NCI-H146 treated with DMSO at 0.1 percent for 48 hours (cell line): Measurements from ENCODE around the gene GALNT17.
"Not testable (repeated sequence)": the region's sequence is repeated elsewhere in the genome, so short reads cannot be mapped to it uniquely, and the experiment has no call there.

ENCODE experiments used
- DNase-seq: peaks from one replicate; lab custom pipeline; 2025; ENCODE audit not compliant: unreplicated experiment; lab: John Stamatoyannopoulos, UW

Gene GALNT17

GRCh38 chr7:71229699-71230098 is 97.8 kb downstream of the GALNT17 start:
- no peak for DNase-seq

DNA sequence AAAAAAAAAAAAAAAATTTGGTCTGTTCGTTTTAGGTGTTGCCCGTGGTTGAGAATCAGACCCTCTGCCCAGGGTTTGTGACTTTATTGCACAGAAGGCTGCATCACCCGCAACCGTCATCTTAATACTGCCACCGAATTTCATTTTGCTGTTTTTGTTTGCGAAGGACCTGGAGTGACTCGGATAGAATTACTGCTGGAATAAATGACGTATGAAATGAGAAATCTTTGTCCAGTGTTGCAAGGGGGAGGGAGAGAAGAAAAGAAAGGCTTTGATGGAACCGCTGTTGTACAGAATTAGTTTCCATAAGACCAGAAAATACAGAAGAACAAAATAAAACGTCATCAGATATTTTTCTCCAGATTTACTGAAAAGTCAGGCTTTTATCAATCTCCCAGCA is 103.3 kb downstream of the GALNT17 start:
- DNase-seq, result no peak

GRCh38 chr7:71236230-71237105 is 104.5 kb downstream of the GALNT17 start:
- peak; percentile 23 for DNase-seq

DNA sequence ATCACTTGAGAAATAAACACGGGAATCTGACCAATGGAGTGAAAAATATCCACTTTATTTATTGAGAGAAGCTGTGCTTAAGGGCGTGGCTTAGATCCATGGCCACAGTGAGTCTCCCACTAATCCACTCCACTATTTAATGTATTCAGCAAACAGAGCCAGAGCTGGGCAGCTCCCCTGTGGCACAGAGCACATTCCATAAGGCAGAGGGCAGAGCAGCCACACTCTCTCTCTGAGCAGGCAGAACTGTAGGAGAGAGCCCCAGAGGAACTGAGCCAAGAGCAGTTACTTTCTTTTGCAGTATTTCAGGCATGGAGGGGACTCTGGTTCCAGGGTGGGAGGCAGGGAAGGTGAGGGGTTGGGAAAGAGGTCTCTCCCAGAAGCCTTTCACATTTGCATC is 106.0 kb downstream of the GALNT17 start:
- no peak for DNase-seq

GRCh38 chr7:71238581-71239295 is 106.8 kb downstream of the GALNT17 start:
- no peak for DNase-seq

- DNase-seq, result no peak
Observed at GRCh38 chr7:71239586-71240268, 107.8 kb downstream of the GALNT17 start.

DNA sequence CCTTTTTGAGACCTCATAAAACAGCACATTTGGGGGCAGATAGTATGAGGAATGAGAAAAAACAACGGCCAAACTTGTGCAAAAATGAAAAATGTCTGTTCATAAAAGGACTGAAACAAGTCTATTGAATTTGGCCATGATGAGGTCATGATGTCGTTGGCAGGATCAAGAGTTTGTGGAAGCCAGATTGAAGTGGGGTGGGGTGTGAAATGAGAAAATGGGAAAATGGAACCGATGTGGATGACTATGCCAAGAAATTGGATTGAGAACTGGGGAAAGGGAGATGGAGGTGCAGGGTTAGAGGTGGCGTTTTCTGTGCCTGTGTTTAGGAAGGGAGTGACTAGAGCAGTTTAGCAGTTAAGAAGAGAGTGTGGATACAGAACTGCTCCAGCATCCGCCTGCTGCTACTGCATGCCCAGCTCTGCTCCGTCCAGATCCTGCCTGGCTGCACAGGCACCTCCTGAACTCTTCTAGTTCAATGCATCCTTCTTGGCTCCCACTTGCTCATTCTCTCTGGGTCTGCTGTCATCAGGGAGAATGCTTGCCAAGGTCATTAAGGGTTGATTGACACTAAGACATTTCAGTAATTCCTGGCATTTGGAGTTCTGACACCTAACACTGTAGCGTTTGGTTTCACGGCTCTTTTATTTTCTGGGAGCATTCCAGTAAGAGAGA is 111.9 kb downstream of the GALNT17 start:
- no peak for DNase-seq

DNA sequence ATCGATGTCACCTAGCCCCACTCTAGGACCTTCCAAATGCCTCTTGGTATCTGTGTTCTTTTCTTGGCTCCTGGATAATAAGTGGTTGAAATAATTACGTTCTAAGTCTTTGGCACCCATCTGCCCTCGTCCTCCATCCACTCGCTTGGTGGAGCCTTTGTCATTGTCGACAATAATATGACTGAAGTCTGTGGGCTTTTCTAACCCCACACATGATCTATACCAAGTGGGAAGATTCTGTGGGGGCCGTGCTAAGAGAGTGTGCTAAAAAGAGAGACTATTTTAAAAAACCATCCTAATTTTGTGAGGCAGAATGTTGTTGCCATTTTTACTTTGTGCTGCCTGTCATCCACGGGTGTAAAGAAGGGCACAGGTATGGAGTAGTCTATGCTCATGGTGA is 113.1 kb downstream of the GALNT17 start:
- DNase-seq, result no peak

GRCh38 chr7:71251706-71252105 is 119.8 kb downstream of the GALNT17 start:
- DNase-seq, result no peak

GRCh38 chr7:71254751-71255150 is 122.8 kb downstream of the GALNT17 start:
- no peak for DNase-seq

DNA sequence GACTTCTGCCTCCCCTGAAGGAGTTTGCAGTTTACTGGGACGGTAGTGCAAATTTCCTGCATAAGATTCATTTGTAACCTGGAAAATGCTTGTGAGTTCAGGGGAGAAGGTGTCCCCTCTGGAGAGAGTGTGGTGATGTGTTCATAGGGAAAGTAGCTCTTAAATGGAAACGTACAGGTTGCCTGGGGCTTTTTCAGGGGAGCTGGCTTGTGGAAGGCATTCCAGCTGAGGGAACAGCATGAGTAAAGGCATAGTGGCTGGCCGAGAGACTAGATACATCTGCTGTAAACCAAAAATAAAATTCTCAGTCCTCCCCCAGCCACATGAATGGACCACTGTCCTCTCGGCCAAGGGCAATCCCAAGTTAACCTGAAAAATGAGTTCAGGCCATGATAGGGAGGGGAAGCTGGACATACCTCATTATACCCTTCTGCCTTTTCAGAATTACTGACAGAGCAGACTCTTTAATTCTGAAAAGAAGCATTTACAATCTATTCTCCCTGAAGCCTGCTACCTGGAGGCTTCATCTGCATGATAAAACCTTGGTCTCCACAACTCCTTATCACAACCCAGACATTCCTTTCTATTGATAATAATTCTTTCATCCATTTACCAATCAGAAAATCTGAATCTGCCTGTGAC is 123.7 kb downstream of the GALNT17 start:
- no peak for DNase-seq

- DNase-seq, result no peak
Observed at GRCh38 chr7:71261066-71261465, 129.1 kb downstream of the GALNT17 start.

GRCh38 chr7:71262834-71263233 is 130.9 kb downstream of the GALNT17 start:
- DNase-seq, result not testable (repeated sequence)

DNA sequence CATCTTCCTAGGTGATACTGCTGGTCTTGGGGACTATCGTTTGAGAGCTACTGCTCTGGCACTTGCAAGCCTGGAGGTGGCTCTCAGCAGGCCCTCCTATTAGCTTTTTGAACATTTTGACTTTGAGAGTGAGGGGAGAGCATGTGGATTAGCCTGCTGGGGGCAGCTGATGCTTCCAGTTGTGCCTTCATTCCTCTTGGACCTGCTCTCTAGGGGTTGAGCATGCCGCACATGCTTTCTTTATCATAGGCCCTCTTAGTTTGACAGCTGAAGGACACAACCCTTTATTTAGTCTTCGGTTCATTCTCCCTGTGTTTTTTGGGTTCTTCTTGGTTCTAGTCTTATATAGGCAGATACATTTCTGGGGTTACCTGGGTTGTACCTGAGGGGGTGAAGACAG is 132.1 kb downstream of the GALNT17 start:
- DNase-seq, result no peak

- DNase-seq, result no peak
Observed at GRCh38 chr7:71266912-71267311, 135.0 kb downstream of the GALNT17 start.

DNA sequence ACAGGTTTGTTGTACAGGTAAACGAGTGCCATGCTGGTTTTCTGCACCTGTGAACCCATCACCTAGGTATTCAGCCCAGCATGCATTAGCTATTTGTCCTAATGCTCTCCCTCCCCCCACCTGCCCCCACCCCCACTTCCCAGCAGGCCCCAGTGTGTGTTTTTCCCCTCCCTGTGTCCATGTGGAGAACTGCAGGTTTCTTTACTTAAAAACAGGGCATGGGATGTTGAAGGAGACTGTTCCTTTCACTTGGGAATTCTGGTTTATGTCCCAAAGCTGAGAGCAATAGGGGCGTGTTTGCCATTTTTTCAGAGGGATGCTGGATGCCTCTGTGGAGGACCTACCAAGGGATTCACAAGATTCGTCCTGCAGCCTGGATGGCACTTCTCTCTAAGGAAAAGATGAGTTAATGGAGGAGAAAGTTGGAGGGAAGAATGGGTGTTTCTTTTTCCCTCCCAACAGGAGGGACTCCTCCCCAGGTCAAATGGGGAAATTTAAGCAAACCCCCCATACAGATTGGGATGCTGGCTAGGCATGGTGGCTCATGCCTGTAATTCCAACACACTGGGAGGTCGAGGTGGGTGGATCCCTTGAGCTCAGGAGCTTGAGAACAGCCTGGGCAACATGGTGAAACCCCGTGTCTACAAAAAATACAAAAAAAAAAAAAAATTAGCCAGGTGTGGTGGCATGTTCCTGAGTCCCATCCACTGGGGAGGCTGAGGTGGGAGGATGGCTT is 136.0 kb downstream of the GALNT17 start:
- no peak for DNase-seq

- no peak for DNase-seq
Observed at GRCh38 chr7:71270558-71270957, 138.6 kb downstream of the GALNT17 start.

DNA sequence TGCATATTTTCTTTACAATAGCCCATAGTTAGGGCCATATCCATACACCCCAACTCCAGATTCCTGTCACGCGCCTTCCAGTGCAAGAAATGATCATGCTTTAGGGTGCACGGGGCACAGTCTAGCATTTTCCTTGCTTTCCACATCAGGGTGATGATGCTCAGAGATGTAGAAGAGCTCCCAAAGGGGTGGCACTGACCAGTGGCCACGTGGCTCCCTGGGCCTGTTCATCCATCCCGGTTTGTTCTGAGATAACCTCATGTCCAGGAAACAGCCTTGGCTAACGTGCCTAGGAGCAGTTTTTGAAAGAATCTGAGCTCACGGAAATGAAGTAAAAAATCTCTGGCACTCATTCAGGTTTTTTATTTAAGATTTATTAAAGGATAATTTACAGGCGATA is 139.3 kb downstream of the GALNT17 start:
- DNase-seq, result no peak

DNA sequence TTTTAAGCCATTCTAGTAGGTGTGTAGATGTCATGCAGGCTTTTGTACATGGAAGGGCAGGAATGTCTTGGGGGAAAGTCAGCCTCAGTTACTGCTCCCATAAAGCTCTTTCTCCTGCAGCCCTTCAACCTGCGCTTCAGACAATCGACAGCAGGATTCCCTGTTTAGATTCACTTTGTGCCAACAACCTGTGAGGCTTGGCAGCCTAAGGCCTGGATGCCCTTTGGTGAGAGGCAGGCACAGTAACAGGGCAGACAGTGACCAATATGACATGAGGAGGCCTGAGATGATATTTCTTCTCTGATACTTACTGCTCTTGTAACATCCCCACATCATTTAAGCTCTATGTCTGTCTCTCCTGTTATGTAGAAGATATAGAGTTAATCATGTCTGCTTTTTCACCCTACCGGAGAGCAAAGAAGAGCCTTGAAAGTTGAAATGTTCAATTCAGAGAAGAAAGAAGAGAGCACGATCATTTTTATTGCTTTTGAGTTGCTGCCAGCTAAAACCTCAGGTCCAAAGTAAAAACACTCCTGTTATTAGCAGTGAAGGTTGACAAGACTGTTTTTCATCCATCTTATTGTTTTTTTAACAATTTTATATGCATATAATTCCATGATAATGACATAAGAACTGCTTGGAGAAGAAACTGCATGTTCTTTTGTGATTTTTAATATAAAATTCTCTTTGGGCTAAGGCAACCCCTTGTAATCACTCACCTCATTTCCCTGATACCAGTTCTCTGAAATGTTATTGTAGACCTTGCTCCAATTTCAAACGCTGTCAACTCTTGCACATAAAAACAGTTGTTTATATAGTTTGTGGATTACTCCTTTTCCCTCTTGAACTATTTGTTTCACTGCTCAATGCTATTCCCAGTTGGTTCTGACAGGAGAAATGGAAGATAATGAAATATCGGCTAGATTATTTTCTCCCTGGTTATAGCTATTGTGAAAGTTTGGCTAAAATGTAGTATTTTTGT is 140.9 kb downstream of the GALNT17 start:
- no peak for DNase-seq
